ENCODE data around the gene UGT1A3.

DNA sequence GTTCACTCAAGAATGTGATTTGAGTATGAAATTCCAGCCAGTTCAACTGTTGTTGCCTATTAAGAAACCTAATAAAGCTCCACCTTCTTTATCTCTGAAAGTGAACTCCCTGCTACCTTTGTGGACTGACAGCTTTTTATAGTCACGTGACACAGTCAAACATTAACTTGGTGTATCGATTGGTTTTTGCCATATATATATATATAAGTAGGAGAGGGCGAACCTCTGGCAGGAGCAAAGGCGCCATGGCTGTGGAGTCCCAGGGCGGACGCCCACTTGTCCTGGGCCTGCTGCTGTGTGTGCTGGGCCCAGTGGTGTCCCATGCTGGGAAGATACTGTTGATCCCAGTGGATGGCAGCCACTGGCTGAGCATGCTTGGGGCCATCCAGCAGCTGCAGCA is 31.2 kb downstream of the UGT1A3 start, which contains the start of gene UGT1A1:
- TF ChIP-seq, protein P1, sequence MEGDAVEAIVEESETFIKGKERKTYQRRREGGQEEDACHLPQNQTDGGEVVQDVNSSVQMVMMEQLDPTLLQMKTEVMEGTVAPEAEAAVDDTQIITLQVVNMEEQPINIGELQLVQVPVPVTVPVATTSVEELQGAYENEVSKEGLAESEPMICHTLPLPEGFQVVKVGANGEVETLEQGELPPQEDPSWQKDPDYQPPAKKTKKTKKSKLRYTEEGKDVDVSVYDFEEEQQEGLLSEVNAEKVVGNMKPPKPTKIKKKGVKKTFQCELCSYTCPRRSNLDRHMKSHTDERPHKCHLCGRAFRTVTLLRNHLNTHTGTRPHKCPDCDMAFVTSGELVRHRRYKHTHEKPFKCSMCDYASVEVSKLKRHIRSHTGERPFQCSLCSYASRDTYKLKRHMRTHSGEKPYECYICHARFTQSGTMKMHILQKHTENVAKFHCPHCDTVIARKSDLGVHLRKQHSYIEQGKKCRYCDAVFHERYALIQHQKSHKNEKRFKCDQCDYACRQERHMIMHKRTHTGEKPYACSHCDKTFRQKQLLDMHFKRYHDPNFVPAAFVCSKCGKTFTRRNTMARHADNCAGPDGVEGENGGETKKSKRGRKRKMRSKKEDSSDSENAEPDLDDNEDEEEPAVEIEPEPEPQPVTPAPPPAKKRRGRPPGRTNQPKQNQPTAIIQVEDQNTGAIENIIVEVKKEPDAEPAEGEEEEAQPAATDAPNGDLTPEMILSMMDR (IDR thresholded peaks at IDR 0.05; ENCODE audit: insufficient read depth, low read length, poor library complexity, severe bottlenecking): no peak
- TF ChIP-seq EZH2phosphoT487 (conservative IDR thresholded peaks at IDR 0.05; ENCODE audit: low read length): no peak
